ENCODE data around the gene STAT5B. TPM values are rescaled to one million over a fixed set of nuclear protein-coding genes. Genes with fewer than 3 reads are reported as not detected.
"Not testable (repeated sequence)": the region's sequence is repeated elsewhere in the genome, so short reads cannot be mapped to it uniquely, and the experiment has no call there.

Gene STAT5B
- total RNA-seq, 1 donor from 2014 or later, result 49.2 TPM

GRCh38 chr17:42214156-42214555, 62.0 kb downstream of the STAT5B start:
- H3K9me3 Mint-ChIP-seq, result no peaks in the 10 kb centered on the region
- H3K27ac Mint-ChIP-seq (ENCODE audit: unreplicated experiment), result no peak overlapping the region
- H3K4me3 Mint-ChIP-seq, result no peak overlapping the region
- peaks cover 18% of the 10 kb centered on the region for H3K36me3 Mint-ChIP-seq (ENCODE audit: low read depth)
- no peaks in the 10 kb centered on the region for H3K4me1 Mint-ChIP-seq
- no peaks in the 10 kb centered on the region for H3K27me3 Mint-ChIP-seq (ENCODE audit: low read depth)
- no peak for TF ChIP-seq CTCF (conservative IDR thresholded peaks at IDR 0.05)
- no peak for DNase-seq (ENCODE audit: low read depth, low spot score)

GRCh38 chr17:42212382-42212781, 63.8 kb downstream of the STAT5B start:
- peaks cover 19% of the 10 kb centered on the region for H3K36me3 Mint-ChIP-seq (ENCODE audit: low read depth)
- H3K4me3 Mint-ChIP-seq, result no peak overlapping the region
- TF ChIP-seq CTCF (conservative IDR thresholded peaks at IDR 0.05), result no peak

GRCh38 chr17:42211921-42212341, 64.3 kb downstream of the STAT5B start:
- H3K9me3 Mint-ChIP-seq; H3K4me1 Mint-ChIP-seq; H3K27me3 Mint-ChIP-seq (ENCODE audit: low read depth); H3K27ac Mint-ChIP-seq (ENCODE audit: unreplicated experiment); DNase-seq (ENCODE audit: low read depth, low spot score); H3K4me3 Mint-ChIP-seq: not testable (repeated sequence)
- H3K36me3 Mint-ChIP-seq (ENCODE audit: low read depth), result peaks cover 17% of the 10 kb centered on the region

More at GRCh38 chr17:42212382-42212781, 63.8 kb downstream of the STAT5B start:
- DNase-seq (ENCODE audit: low read depth, low spot score), result no peak
- no peaks in the 10 kb centered on the region for H3K27me3 Mint-ChIP-seq (ENCODE audit: low read depth)
- H3K9me3 Mint-ChIP-seq, result no peaks in the 10 kb centered on the region
- no peaks in the 10 kb centered on the region for H3K4me1 Mint-ChIP-seq
- no peak overlapping the region for H3K27ac Mint-ChIP-seq (ENCODE audit: unreplicated experiment)

- DNase-seq (ENCODE audit: low read depth, low spot score), result no peak
- H3K36me3 Mint-ChIP-seq (ENCODE audit: low read depth), result peaks cover 17% of the 10 kb centered on the region
Observed at GRCh38 chr17:42210046-42210445, 66.1 kb downstream of the STAT5B start.

GRCh38 chr17:42206153-42206612, 70.0 kb downstream of the STAT5B start:
- DNase-seq (ENCODE audit: low read depth, low spot score); H3K4me3 Mint-ChIP-seq; H3K27me3 Mint-ChIP-seq (ENCODE audit: low read depth); H3K9me3 Mint-ChIP-seq; H3K4me1 Mint-ChIP-seq: not testable (repeated sequence)
- H3K27ac Mint-ChIP-seq (ENCODE audit: unreplicated experiment), result peak overlapping the region; percentile 6
- H3K36me3 Mint-ChIP-seq (ENCODE audit: low read depth), result peaks cover 18% of the 10 kb centered on the region

More at GRCh38 chr17:42210046-42210445, 66.1 kb downstream of the STAT5B start:
- no peaks in the 10 kb centered on the region for H3K9me3 Mint-ChIP-seq
- no peaks in the 10 kb centered on the region for H3K27me3 Mint-ChIP-seq (ENCODE audit: low read depth)
- no peak for TF ChIP-seq CTCF (conservative IDR thresholded peaks at IDR 0.05)
- no peak overlapping the region for H3K4me3 Mint-ChIP-seq
- no peaks in the 10 kb centered on the region for H3K4me1 Mint-ChIP-seq
- H3K27ac Mint-ChIP-seq (ENCODE audit: unreplicated experiment), result no peak overlapping the region

GRCh38 chr17:42203354-42203753, 72.8 kb downstream of the STAT5B start:
- Mint-ChIP-seq H3K4me3 (no peak overlapping the region), H3K4me1 (peaks cover 5% of the 10 kb centered on the region), H3K27ac (ENCODE audit: unreplicated experiment) (no peak overlapping the region), H3K36me3 (ENCODE audit: low read depth) (peaks cover 3% of the 10 kb centered on the region), H3K27me3 (ENCODE audit: low read depth) (no peaks in the 10 kb centered on the region), H3K9me3 (no peaks in the 10 kb centered on the region)
- no peak for TF ChIP-seq CTCF (conservative IDR thresholded peaks at IDR 0.05)
- DNase-seq (ENCODE audit: low read depth, low spot score), result no peak

Data from neural crest cell (in vitro differentiated cells).